NT2/D1 (cell line): ENCODE results near the gene MAGI2.

Source experiments
- SUZ12 ChIP-seq: IDR thresholded peaks from 2 replicates; pipeline ENCODE4 v1.6.1; 2011; ENCODE audit not compliant: insufficient read length, insufficient read depth; ENCODE audit errors: extremely low read depth
- ZNF274 ChIP-seq: IDR thresholded peaks from 2 replicates; pipeline ENCODE4 v1.6.1; 2011; ENCODE audit warnings: mild to moderate bottlenecking, low read depth, low read length

GRCh38 chr7:78345979-78346378 is 1107.5 kb downstream of the MAGI2 start:
- TF ChIP-seq SUZ12 (no peak), ZNF274 (no peak)
